ENCODE results near the gene TSPAN4.

DNA sequence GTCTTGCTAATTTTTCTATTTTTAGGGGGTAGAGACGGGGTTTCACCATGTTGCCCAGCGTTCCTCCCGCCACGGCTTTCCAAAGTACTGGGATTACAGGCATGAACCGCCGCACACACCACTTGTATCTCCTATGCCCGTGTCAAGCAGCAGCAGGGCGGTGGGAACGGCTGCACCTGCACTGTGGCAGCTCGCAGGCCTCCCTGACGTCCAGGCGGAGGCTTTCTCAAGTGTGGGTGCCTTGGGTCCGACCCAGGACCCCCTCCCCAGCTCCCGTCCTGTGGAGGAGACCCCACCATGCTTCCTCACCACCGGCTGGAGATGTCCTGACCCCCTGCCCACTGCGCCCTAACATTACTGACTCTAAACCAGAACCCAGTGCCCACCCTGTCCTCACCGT lies 25.7 kb downstream of the TSPAN4 start:
- TF ChIP-seq, protein P1, sequence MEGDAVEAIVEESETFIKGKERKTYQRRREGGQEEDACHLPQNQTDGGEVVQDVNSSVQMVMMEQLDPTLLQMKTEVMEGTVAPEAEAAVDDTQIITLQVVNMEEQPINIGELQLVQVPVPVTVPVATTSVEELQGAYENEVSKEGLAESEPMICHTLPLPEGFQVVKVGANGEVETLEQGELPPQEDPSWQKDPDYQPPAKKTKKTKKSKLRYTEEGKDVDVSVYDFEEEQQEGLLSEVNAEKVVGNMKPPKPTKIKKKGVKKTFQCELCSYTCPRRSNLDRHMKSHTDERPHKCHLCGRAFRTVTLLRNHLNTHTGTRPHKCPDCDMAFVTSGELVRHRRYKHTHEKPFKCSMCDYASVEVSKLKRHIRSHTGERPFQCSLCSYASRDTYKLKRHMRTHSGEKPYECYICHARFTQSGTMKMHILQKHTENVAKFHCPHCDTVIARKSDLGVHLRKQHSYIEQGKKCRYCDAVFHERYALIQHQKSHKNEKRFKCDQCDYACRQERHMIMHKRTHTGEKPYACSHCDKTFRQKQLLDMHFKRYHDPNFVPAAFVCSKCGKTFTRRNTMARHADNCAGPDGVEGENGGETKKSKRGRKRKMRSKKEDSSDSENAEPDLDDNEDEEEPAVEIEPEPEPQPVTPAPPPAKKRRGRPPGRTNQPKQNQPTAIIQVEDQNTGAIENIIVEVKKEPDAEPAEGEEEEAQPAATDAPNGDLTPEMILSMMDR (IDR thresholded peaks at IDR 0.05): no peak
- TF ChIP-seq POLR2A (IDR thresholded peaks at IDR 0.05): no peak

Measured in lower leg skin (tissue), 3 donors.